GM20431 (cell line): ENCODE measurements around the gene VOPP1.

Experiments used
- in situ Hi-C: fragments of 300-500 bp; cut with MseI, MboI; formaldehyde crosslinking; loops from one replicate; pipeline ENCODE4 v1.15.0; 2020; ENCODE audit warnings: low sequenced_read_pairs; ENCODE audit not compliant: unreplicated experiment

The VOPP1 gene

DNA sequence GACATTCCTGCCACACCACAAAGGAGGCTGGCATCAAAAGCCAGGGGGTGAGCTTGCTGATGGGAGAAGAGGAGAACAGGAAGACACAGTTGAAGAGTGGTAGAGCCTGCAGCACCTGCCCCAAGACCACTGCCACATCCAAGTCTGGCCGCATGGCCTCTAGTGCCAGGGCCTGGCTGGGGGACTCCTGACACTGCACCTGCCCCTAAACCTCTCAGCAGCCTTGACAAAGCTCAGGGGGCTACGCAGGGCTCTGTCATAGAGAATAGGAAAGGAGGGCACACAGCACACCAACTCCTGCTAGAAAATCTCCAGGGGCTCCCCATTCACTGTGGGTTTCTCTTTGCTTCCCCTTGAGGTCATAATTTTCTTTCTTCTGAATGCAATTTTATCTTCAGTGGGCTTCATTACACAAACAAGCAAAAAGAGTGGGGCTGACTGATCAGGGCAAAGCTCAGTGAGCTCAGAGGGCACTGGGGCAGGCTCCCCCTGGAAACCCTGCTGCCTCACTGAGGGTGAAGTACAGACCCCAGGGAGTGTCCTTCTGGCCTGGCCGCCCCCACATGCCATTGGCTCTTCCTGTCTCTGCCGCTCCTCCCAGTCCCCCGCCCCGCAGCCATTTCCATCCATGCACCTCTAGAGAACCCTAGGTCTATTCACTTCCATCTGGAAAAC, 37.2 kb downstream of the VOPP1 start:
- in situ Hi-C loops = no loop called here

DNA sequence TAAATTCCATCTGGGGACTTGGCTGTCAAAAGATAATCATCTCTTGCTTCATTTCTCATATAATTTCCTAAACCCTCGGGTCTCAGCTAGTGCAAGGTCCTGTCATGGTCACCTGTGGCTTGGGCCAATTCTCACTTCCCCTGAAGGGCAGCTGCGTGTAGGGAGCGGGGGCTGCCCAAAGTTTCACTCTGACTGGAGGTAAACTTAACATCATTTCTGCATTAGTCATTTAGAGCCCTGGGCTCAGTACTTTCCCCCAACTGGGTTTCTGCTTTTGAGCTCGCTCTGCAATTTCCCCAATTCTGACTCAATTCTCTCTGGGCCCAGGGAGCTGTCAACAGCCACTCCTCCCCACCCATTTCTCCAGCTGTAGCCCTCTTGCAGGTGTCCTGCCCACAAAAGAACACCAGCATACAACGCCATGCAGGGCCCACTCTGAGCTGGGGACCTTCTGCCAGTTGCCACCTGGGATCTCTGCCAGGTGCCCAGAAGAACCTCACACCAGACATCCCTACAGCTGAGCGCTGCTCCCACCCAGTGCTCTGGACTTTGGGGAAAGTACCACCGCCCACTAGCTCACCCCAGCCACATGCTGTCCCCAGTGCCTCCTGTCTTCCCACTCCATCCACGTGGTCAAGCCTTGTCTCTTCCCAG, 37.9 kb downstream of the VOPP1 start:
- in situ Hi-C loops = no loop called here

DNA sequence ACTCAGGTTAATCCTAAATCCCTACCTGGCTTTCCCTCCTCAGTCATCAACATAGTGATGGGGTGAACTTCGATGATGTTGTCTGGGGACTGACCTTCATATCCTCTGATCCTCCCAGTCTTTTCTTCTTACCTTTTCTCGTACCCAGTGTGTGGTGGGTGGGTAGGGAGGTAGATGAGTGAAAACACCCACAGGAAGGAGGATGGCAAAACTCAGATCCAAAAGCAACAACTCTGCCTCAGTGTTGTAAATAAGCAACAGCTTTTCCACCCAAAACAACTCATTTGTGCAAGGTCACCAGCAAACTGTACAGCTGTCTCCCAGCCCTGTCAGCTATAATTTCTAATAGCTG, 38.6 kb downstream of the VOPP1 start:
- in situ Hi-C loops = no loop called here

DNA sequence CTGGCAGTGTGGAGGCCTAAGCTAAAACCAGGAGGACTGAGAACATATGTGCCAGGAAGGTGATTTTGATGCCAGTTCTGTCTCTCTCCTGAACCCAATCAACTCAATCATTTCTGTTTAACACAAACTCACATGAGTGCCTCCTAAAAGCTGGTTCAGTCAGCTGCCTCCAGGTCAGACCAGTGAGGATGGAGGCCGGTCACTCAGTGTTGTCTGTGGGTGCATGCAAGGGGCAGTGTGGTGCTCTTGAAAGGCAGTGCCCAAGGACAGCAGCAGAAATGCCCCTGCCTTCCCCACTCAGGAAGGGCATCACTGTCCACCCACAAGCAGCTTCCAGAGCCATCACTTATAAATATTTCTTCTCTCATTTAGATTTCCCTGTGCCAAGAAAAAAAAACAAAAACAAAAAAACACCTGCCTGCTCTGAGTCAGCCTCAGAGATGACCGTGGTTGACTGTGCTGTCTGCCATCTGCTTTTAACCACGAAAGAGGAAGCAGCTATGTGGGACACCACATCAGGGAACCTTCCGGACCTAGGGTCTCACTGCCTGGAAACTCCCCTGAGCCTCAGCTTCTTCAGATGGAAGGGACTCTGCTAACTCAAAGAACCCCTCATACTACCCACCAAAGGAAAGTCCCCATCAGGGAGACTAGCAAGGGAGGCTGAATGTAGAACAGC, 39.1 kb downstream of the VOPP1 start:
- in situ Hi-C loops = no loop called here

DNA sequence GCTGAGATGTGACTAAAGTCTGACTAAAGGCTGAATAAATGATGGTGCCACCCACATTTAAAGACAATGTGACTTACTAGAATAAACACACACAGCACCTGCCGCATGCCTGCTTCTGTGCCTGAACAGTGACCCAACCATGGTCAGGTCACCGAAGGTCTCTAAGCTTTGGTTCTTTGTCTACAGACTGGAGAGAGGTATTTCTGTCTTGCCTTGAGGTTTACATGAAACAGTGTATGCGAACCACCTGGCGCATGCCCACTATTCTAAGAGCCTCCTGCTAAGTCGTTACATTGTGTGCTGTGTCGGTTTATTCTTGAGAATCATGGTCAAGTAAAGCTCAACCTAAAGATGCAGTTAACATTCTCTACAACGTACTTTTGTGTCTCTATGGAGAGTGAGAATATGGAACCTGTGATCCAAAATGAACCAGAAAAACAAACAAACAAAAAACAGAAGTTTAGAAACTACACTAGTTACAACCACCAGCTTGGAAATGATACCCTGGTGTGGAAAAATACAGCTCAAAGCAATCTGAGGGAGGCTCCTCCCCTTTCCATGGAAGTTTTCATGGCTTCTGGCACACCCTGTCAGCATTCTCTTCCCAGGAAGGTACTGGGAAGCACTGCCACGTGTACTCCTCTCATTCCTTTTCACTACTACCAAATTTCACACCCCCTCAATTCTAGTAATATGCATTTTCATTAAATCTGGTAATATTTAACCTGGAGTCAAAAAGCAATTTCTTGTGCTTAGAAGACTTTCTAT, 40.0 kb downstream of the VOPP1 start:
- in situ Hi-C loops = no loop called here

DNA sequence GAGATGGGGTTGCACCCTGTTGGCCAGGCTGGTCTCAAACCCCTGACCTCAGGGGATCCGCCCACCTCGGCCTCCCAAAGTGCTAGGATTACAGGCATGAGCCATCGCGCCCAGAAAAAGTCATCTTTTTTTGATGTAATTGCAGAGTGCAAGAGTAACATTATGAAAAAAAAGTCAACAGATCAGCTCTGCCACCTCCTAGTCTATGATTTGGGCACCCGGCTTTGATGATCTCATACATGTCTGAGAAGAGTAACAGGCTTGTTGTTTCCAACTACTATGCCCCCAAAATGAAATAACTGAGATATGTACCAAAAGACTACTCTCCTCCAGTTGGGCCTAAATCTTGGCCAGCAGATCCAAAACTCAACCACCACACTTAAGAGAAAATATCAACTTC, 40.8 kb downstream of the VOPP1 start:
- in situ Hi-C loops = no loop called here

DNA sequence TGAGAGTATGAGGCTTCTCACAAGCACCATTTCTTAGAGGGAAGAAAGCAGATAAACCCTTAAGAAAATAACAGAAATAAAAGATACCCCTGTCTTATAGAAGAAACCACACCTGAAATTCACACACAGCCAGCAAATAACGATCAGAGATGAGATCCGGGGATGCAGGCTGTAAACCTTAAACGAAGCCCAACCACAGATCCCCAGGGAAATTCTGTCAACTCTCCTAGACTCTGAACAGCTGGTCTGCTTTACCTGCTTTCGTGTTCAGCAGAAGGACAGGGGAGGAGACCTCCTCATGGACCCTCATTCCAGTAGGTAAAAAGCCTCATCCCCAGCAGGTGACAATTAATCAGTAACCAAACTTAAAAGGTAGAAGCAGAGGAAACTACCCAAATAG, 45.0 kb downstream of the VOPP1 start:
- in situ Hi-C loops = no loop called here

DNA sequence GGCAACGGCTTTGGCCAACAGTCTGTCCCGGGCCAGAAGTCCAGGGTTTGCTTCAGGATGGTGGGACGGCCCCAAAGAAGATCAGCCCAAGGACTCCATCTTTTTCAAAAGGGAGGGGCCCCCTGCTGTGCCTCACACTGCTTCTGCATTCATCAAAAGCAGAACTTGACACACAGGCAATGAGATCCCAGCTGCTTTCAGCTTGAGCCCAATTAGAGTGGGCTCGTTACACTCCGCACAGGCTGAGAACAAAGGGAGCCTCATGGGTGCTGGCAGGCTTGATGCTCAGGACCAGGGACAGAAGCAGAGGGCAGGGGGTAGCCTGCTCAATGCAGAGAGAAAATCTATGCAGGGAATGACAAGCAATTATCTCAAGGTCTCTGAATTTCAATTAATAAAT, 45.5 kb downstream of the VOPP1 start:
- in situ Hi-C loops = no loop called here

DNA sequence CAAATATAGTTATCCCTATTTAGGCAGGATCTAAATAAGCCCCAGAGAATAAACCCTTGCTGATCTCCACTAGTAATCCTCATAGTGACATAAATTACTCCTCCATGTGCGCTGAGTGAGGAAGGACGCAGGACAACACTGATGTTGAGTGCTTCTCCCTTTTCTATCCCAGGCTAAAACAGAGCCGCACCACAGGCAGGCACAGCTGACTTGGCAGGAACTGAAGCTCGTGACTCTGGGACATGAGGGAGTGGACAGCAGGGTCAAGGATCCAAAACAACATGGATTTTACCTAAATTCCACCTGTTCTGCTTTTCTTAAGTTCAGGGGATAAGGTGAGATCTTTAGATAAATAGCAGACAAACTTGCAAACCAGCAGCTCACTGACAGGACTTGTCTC, 46.0 kb downstream of the VOPP1 start:
- in situ Hi-C loops = no loop called here

DNA sequence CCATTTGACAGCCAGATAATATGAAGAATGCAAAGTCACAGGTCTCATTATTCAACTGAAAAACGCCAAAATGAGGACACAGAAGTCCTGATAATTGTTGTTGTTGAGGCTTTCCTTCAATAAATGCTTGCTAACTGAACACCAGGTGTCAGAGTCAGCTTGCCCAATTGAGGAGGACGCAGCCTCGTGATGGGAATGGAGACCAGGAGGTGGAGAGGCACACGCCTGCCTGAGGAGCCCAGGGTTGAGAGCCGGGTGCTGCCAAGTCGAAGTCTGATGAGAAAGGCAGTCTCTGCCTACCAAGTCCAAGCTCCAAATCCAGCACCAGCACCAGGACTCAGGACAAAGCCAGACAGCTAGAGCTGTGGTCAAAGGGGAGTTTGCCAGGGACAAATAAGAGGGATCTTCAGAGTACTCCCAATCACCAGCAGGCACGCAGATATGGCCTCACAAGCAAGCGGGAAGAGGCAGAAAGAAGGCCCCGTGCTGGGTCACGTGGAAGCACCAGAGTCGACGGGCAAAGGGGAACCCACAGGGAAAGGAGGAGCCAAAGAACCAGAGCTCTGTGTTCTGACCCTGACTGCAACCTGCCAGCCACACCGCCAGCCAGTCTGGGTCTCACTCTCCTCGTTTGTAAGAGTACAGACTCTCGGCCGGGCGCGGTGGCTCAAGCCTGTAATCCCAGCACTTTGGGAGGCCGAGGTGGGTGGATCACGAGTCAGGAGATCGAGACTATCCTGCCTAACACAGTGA, 47.6 kb downstream of the VOPP1 start:
- in situ Hi-C loops = no loop called here

DNA sequence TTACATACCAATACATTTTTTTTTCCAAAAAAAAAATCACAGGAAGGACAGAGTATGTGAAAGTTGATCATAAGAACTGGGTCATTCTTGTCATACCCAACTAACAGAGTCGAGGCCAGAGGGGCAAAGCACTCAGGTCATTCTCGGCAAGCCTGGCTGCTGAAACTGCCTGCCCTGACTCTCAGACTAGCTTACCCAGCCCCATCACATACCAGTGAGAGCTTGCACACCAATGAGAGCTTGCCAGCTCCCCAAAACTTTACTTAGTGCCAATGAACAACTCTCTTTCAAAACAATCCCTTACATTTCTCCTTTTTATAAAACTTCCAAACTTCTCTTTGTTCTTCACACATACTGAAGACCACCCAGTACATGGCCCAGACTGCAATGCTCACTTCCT, 48.9 kb downstream of the VOPP1 start:
- in situ Hi-C loops = no loop called here

DNA sequence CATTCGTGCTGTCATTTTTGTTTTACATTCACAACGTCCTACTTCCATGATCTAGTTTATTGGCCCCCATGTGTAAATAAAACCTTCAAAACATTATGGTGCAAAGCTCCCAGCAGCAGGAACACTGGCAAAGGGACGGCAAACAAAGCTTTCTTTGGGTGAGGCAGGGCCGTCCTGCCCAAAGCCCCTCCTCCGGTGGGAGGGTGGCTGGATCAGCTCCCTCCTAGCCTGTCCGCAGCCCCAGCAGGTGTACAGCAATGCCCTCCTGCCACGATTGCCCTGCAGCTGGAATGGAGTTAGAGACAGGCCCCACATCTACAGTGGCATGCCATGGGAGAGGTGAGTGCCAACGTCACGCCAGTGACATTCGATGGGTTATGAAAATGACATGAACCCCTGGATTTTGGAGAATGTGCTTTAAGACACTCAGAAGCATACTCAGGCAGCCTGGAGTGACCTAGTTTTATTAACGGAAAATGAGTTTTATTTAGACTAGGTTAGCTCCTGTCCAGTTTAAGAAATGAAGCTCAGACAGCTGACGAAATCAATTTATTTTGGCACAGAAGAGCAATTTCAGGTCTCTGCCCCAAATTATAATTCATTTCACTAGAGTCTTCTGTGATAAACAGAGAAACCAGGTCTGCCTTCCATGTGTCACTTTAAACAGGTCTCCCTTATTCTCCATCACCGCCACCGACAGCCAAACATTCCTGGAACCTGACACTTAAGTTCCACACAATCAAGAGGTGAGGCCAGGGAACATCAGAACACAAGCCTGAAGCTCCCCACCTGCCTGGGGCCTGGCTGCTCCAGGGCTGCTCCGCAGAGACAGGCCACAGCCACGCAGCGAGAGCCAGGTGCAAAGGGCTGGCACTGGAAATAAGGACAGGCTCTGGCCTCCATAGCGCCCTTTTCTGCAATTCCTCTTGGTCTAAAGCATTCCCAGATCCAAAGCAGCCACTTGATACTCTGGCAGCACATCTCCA, 50.1 kb downstream of the VOPP1 start:
- in situ Hi-C loops = no loop called here

DNA sequence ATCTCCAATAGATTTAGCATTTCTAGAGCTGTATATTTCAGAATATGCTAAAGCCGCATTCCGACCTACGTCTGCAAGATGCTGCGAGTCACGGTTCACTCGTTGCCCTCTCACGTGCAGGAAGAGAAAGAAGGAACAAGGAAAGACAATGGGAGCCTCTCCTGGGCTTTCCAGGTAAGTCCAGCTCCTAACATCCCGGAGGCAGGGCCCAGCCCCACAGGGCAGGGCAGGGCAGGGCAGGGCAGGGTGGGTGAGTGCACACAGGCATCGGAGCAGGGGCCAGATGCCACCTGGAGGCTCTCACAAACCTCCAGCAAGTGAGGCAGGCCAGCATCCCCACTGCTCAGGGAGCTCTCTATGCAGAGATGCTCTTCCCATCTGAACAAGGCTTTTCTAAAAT, 50.8 kb downstream of the VOPP1 start:
- in situ Hi-C loops = no loop called here

DNA sequence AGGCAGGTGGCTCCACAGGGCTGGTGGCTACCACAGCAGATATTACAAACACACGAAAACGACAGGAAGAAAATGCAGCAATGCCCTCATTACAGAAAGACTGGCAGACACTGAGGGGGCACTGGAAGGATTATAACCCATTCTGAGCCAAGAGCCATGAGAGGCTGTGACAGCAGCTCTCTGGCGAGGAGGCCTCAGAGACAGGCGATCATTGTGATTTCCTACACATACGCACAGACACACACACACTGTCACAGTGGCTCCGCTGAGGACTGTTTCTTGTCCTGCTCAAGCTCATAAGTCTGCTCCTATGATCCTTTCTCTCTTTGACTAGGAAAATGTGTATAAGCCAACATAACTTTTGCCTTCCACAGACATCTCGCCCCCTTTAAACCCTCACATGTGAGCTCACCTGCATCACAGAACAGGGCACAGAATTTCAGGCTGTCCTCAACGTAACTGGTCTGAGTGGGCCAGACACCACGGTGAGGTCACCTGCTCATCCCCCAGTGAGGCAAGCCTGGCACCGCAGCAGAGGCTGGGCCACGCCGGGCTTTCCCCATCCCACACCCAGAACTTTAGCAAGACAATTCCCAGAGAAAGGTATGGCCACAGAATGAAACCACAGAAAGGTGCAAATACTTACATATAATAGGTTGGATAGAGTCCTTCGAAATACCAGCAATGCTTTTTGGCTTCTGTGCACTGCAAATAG, 51.7 kb downstream of the VOPP1 start:
- in situ Hi-C loops = no loop called here

DNA sequence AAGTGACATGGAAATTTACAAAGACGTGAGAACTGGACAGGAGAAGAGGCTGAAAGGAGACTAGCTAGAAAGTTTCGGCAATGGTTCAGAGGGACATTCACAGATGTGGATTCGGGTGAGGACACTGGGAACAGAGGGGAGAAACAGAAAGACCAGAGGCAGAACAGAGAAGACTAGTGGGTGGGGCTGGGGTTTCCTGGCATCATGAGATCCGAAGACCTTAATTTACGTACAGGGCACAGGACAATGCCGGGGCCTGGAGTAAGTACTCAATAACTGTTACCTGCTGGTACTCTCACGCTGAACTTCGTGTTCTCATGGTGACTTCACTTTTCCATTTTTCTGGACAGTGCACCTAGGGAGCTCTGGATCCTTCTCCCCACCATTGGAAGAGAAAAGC, 53.5 kb downstream of the VOPP1 start:
- in situ Hi-C loops = no loop called here

DNA sequence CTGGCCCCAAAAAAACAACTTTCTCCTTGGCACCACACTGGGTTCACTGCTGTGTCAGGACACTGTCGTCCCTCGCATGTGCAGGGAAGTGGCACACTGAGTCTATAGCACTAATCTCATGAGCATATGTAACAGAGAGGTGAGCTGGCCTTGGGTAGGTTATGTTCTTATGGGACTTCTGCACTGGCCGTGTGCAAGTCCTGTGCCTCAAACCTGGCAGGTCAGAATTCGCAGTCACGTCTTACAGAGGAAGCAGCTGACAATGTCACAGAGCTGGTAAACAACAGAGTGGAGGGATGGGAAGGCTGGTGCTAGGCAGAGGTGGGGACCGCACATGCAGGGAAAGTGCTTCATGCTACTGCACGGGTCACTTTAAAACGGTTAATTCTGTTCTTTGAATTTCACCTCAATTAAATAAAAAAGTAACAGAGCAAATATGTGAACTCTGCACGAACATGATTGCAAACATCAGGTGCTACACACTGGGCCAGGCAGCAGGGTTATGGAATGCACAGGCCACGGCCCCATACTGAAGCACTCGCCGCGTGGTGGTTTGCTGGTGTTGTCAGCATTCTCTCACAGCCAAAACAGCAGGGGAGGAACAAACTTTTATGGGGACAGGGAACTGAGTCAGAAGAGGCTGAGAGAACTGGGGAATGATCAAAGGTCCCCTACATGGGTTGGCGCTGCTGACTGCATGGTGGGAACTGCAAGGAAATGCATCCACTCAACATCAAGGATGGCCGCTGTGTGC, 54.2 kb downstream of the VOPP1 start:
- in situ Hi-C loops = no loop called here

DNA sequence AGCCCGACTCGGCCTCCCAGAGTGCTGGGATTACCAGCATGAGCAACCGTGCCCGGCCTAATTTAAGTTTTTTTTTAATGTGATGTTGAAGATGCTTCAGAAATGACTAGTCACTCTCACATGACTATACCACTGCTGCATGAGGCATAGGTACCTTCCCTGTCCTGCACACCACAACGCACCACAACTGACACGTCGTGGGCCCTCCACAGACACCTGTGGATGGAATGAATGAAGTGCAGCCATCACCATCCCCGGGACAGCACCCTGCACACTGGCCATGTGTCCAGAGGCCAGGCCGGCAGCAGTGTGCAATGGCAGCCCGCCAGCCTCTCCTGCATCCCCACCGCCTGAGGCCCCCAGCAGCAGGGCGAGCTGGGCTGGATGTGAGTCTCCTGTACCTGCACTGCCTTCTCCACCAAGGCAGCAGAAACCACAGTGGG, 55.1 kb downstream of the VOPP1 start:
- in situ Hi-C loops = no loop called here

DNA sequence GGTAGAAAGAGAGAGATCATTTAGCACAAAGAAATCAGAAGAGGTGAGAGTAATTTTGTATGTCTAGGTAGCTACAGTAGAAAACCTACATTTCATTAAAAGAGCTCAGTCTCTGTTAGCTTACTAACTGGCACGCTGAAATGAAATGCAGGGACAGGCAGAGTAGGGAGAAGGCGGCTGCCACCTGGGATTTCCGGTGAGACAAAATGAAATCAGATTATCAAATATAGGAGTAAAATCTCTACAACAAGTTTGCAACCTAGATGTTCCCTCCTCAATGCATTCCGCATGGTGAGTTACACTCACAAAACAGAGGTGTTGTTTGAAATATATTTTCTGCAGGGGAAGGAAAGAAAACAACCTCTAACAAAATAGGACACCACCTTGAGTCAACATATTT, 55.9 kb downstream of the VOPP1 start:
- in situ Hi-C loops = no loop called here
